H1 (cell line): ENCODE results near the gene MYL9. TPM values are rescaled to one million over a fixed set of nuclear protein-coding genes. Genes with fewer than 3 reads are reported as not detected.

ENCODE experiments used
- ASH2L ChIP-seq: fragments of 200-600, 300-600 bp; sonication (generic); IDR thresholded peaks from one replicate; pipeline ENCODE4 v1.7.1; 2017; ENCODE audit warnings: low read length
- BCL11A ChIP-seq, 2 experiments: IDR thresholded peaks; one replicate each; pipeline ENCODE4 v1.6.1; 2011; ENCODE audit warnings: low read depth in 2 of 2, low read length in 2 of 2, mild to moderate bottlenecking in 2 of 2
- EP300 ChIP-seq, 2 experiments: IDR thresholded peaks; 1 replicate in 1 of 2; 2 replicates in 1 of 2; pipeline ENCODE4 v1.6.1; 2011 to 2012; ENCODE audit warnings: low read depth in 2 of 2, low read length in 2 of 2, mild to moderate bottlenecking in 2 of 2, borderline replicate concordance in 1 of 2, inconsistent platforms in 1 of 2, moderate library complexity in 1 of 2
- HDAC2 ChIP-seq, 2 experiments: fragments of 300-600 bp in 1 of 2; sonication (generic) in 1 of 2; IDR thresholded peaks; 2 replicates each; pipeline ENCODE4 v1.6.1; 2011 to 2012; ENCODE audit warnings: low read depth in 2 of 2, low read length in 2 of 2, mild to moderate bottlenecking in 2 of 2, moderate library complexity in 2 of 2, borderline replicate concordance in 1 of 2, inconsistent platforms in 1 of 2
- JUND ChIP-seq: IDR thresholded peaks from 2 replicates; pipeline ENCODE4 v1.6.1; 2011; ENCODE audit warnings: mild to moderate bottlenecking, improper control_type of control experiment, low read length
- MAFK ChIP-seq: IDR thresholded peaks from 2 replicates; pipeline ENCODE4 v1.6.1; 2012; ENCODE audit warnings: low read depth, mild to moderate bottlenecking, improper control_type of control experiment, low read length
- POLR2AphosphoS5 ChIP-seq: IDR thresholded peaks from 2 replicates; pipeline ENCODE4 v1.6.1; 2011; ENCODE audit warnings: low read depth, low read length
- POU5F1 ChIP-seq: IDR thresholded peaks from 2 replicates; pipeline ENCODE4 v1.6.1; 2011; ENCODE audit warnings: low read depth, mild to moderate bottlenecking, low read length, moderate library complexity
- RXRA ChIP-seq: IDR thresholded peaks from 2 replicates; pipeline ENCODE4 v1.6.1; 2011; ENCODE audit warnings: low read depth, mild to moderate bottlenecking, low read length, moderate library complexity; ENCODE audit not compliant: insufficient read depth
- SIN3A ChIP-seq, 2 experiments: IDR thresholded peaks in 1 of 2; conservative IDR thresholded peaks in 1 of 2; 2 replicates each; pipeline ENCODE4 v1.6.1; 2011 to 2012; ENCODE audit warnings: low read length in 2 of 2, improper control_type of control experiment in 1 of 2, low read depth in 1 of 2, mild to moderate bottlenecking in 1 of 2
- SP2 ChIP-seq: IDR thresholded peaks from 2 replicates; pipeline ENCODE4 v1.6.1; 2012; ENCODE audit warnings: mild to moderate bottlenecking, low read length, inconsistent platforms
- SRF ChIP-seq: IDR thresholded peaks from 2 replicates; pipeline ENCODE4 v1.6.1; 2011; ENCODE audit warnings: mild to moderate bottlenecking, low read depth, low read length, moderate library complexity
- TCF12 ChIP-seq: IDR thresholded peaks from 2 replicates; pipeline ENCODE4 v1.6.1; 2011; ENCODE audit warnings: low read depth, mild to moderate bottlenecking, low read length
- YY1 ChIP-seq: IDR thresholded peaks from 2 replicates; pipeline ENCODE4 v1.6.1; 2011; ENCODE audit warnings: low read depth, mild to moderate bottlenecking, low read length
- polyA plus RNA-seq, 7 experiments: library from polyadenylated mRNA; depleted of rRNA in 3 of 7; stranded (reverse) in 5 of 7; unstranded in 2 of 7; fragments of >200 nt in 5 of 7; fragments of 200-250 nt in 2 of 7; gene quantifications; 1 replicate in 5 of 7; 2 replicates in 1 of 7; 4 replicates in 1 of 7; pipeline versions ENCODE4 v1.2.1 to v1.2.3, GENCODE V29; 2011 to 2013; ENCODE audit warnings: missing spikeins in 2 of 7, mixed read lengths in 2 of 7
- total RNA-seq: library from RNA; stranded (reverse); fragmentation: NEBNext Ultra II Directional; extraction: Animal tissue kit (Norgen Biotek cat#: 25700); gene quantifications from 2 replicates; pipeline ENCODE4 v1.2.1, GENCODE V29; 2021
- TF ChIP-seq, protein P1 (sequence below): IDR thresholded peaks from 2 replicates; pipeline ENCODE4 v1.6.1; 2011; ENCODE audit warnings: low read depth, mild to moderate bottlenecking, low read length; ENCODE audit not compliant: insufficient read depth
- TF ChIP-seq, protein P2 (sequence below): IDR thresholded peaks from 2 replicates; pipeline ENCODE4 v1.6.1; 2012; ENCODE audit warnings: low read length, inconsistent platforms

The MYL9 gene
- total and polyA plus RNA-seq, 2 of the 8 experiments (the other 6 are each of a cell fraction or from before 2014, with no cell fraction given) = 26.8 to 193 TPM

DNA sequence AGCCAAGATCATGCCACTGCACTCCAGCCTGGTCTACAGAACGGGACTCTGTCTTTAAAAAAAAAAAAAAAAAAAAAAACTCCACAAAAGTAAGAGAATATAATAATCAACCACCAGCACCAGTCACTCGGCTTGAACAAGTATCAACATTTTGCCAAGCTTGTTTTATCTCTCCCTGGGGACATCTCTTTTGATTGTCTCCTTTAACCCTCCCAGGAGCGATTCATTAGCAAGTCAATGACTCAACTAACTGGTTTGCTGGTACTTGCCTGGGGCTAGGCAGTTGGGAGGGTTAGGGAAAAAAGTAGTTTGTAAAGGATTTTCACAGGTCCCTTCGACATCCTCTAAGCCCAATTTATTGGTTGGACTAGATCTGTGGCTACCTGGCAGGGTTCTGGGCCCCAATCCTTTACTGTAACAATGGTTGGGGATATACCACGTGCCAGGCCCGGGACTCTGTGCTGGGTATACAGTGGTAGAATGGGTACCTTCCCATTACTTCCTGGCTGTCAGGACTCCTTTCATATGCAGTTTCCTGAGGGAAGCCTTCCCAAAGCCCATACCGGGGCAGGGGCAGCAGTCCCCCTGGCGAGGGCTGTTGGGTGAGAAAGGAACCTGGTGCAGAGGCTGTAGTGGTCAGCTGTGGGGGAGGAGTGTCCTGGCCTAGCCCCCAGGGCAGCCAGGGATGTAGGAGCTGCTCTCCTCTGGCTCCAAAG is 44.2 kb downstream of the MYL9 start (continued):
- peak in 1 of 2 experiments; percentile 31; a peak in 1 of 4 replicates for TF ChIP-seq SIN3A (conservative IDR thresholded peaks at IDR 0.05 in 1 of 2, IDR thresholded peaks at IDR 0.05 in 1 of 2; ENCODE audit: low read depth in 1 of 2, low read length in 2 of 2)
- TF ChIP-seq BCL11A (IDR thresholded peaks at IDR 0.05; ENCODE audit: low read depth in 2 of 2, low read length in 2 of 2) = peak in 1 of 2 experiments; percentile 19
- TF ChIP-seq, protein P1, sequence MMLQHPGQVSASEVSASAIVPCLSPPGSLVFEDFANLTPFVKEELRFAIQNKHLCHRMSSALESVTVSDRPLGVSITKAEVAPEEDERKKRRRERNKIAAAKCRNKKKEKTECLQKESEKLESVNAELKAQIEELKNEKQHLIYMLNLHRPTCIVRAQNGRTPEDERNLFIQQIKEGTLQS = peak; percentile 68
- TF ChIP-seq, protein P2, sequence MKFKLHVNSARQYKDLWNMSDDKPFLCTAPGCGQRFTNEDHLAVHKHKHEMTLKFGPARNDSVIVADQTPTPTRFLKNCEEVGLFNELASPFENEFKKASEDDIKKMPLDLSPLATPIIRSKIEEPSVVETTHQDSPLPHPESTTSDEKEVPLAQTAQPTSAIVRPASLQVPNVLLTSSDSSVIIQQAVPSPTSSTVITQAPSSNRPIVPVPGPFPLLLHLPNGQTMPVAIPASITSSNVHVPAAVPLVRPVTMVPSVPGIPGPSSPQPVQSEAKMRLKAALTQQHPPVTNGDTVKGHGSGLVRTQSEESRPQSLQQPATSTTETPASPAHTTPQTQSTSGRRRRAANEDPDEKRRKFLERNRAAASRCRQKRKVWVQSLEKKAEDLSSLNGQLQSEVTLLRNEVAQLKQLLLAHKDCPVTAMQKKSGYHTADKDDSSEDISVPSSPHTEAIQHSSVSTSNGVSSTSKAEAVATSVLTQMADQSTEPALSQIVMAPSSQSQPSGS = no peak
- 0 out of 2 replicates have a peak, but pooled peaks have one; percentile 14 for TF ChIP-seq JUND
- TF ChIP-seq POLR2AphosphoS5 = no peak; the same call in none of the 2 replicates
- peak in 1 of 2 experiments; percentile 32; a peak in 1 of 3 replicates for TF ChIP-seq EP300 (IDR thresholded peaks at IDR 0.05; ENCODE audit: borderline replicate concordance in 1 of 2, low read depth in 2 of 2, low read length in 2 of 2)
- no peak for TF ChIP-seq SRF
- TF ChIP-seq SP2 = no peak
- 0 out of 4 replicates have a peak, but pooled peaks of 1 of the 2 experiments have one; percentile 56 for TF ChIP-seq HDAC2 (IDR thresholded peaks at IDR 0.05; ENCODE audit: borderline replicate concordance in 1 of 2, low read depth in 2 of 2, low read length in 2 of 2)
- peak; percentile 98 for TF ChIP-seq ASH2L
- TF ChIP-seq TCF12 = 0 out of 2 replicates have a peak, but pooled peaks have one; percentile 62
- no peak; the same call in 1 of the 2 replicates for TF ChIP-seq MAFK
- 0 out of 2 replicates have a peak, but pooled peaks have one; percentile 19 for TF ChIP-seq POU5F1
- no peak for TF ChIP-seq RXRA
- peak; percentile 14; the same call in 1 of the 2 replicates for TF ChIP-seq YY1
